Mesenteric fat pad (tissue), 1 donor: Measurements from ENCODE around the gene CCDC32. TPM values are rescaled to one million over a fixed set of nuclear protein-coding genes. Genes with fewer than 3 reads are reported as not detected.

Experiments used
- DNase-seq: peaks from one replicate; pipeline ENCODE4 v3.0.0-alpha.2; 2020; ENCODE audit warnings: low spot score
- total RNA-seq: library from RNA; stranded (reverse); fragmentation: NEBNext Ultra II Directional; extraction: Animal tissue kit (Norgen Biotek cat#: 25700); gene quantifications from one replicate; pipeline ENCODE4 v1.2.1, GENCODE V29; 2021
- donor health status: DM: yes; HTN: yes; CAD: no.

CCDC32 gene
- total RNA-seq, 1 donor from 2014 or later: 23.7 TPM

DNA sequence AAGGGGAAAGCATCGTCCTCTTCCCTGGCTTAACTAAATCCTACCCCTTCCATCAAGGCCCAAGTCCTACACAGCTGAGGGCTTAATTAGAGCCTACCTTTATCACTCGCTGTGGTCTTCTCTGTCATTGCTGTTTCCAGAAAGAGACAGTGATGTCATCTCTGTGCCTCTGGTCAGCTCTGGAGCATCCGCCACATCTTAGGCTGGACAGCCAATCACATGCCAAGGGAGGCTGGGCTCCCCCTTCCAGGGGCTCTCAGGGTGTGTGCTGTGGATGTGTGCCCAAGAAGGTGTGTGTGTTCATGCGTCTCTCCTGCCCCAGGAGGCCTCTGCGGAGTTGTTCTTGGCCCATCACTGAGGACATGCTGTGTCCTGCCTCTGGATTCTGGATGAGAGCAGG, 51.2 kb downstream of the CCDC32 start:
- DNase-seq: no peak

- no peak for DNase-seq
Measured at GRCh38 chr15:40512440-40512839, 52.4 kb downstream of the CCDC32 start.

GRCh38 chr15:40511472-40512133, 53.2 kb downstream of the CCDC32 start:
- DNase-seq: no peak

GRCh38 chr15:40511093-40511471, 53.8 kb downstream of the CCDC32 start:
- no peak for DNase-seq

GRCh38 chr15:40510201-40510600, 54.6 kb downstream of the CCDC32 start:
- no peak for DNase-seq

DNA sequence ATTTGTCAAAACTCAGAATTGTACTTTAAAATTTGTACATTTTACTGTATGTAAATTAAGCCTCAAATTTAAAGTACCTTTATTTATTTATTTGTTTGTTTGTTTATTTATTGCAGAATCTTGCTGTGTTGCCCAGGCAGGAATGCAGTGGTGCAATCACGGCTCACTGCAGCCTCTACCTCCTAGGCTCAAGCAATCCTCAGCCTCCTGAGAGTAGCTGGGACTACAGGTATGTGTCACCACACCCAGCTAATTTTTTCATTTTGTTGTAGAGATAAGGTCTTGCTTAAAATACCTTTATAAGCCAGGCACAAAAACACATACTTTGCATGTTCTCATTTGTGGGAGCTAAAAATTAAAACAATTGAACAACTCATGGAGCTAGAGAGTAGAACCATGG, 56.6 kb downstream of the CCDC32 start:
- DNase-seq: no peak

DNA sequence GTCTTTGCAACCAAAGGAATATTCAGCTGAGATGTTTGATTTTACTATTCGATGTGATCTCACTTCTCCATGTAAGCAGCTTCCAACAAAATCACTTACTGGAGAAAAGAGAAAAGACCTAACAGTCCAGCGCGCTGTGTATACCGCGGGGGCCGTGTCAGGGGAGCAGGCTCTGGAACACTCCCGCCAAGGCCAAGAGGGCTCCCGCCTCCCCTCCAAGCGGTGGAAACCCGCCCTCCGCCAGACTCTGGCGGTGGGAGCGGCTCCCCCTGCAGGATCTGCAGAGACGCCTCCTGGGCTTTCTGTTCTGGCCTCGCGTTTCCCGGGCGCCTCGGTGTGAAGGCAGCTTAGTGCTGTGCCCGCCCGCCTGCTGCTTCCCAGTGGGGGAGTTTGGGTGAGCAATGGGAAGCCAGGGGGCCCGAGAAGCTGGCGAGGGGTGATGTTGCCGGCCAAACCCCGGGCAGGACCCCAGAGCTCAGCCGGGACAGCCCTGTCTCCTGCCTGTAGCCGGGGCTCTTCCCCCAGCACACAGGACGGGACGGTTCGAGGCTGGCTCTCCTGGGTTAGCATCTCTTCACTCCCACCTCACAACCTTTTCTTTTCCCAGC, 57.8 kb downstream of the CCDC32 start:
- peak; percentile 92 for DNase-seq

Other genes starting within 250 kb of the CCDC32 start
- 27.9 TPM for gene INAFM2, start 241.3 kb downstream of the CCDC32 start, total RNA-seq
- gene CCDC9B, start 224.1 kb downstream of the CCDC32 start, total RNA-seq: 10.6 TPM
- gene PHGR1, start 214.0 kb downstream of the CCDC32 start, total RNA-seq: 2.7 TPM
- gene DISP2, start 206.8 kb downstream of the CCDC32 start, total RNA-seq: 0.26 TPM
- 16.5 TPM for gene KNSTRN, start 182.3 kb downstream of the CCDC32 start, total RNA-seq
- gene IVD, start 159.2 kb downstream of the CCDC32 start, total RNA-seq: 45.3 TPM
- gene BAHD1, start 124.1 kb downstream of the CCDC32 start, total RNA-seq: 16.2 TPM
- 10.9 TPM for gene CHST14, start 94.1 kb downstream of the CCDC32 start, total RNA-seq
- gene RPUSD2, start 4.3 kb upstream of the CCDC32 start, total RNA-seq: 6.9 TPM
- gene KNL1, start 29.2 kb upstream of the CCDC32 start, total RNA-seq: 0.35 TPM
- 0.32 TPM for gene RAD51, start 130.1 kb upstream of the CCDC32 start, total RNA-seq
- 57.0 TPM for gene RMDN3, start 190.2 kb upstream of the CCDC32 start, total RNA-seq
- gene GCHFR, start 199.0 kb upstream of the CCDC32 start, total RNA-seq: 17.1 TPM
- 0.19 TPM for gene C15orf62, start 204.9 kb upstream of the CCDC32 start, total RNA-seq
- 9.8 TPM for gene ZFYVE19, start 242.0 kb upstream of the CCDC32 start, total RNA-seq
- gene DNAJC17, start 242.4 kb upstream of the CCDC32 start, total RNA-seq: 25.8 TPM